ENCODE data around the gene MYO19.
"Not testable (repeated sequence)": the region's sequence is repeated elsewhere in the genome, so short reads cannot be mapped to it uniquely, and the experiment has no call there.

Gene MYO19

DNA sequence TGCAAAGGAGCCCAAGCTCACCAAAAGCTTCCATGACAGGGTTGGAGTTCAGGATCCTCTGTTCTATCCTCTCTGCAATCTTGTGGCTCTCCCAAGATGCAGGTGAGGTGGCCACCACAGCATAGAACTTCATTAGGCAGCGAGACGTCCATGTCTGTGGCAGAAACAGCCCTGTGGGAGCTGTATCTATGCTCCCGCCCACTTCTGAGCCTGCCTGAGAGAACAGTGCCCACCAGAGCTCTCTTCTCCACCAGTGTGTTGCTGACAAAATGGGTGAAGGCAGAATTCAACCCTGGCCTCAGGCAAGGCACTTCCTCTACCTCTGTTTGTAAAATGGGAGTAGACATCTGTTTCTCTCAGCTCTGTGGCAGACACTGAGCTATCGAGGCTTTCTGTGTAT lies 18.8 kb downstream of the MYO19 start:
- TF ChIP-seq, protein P1, sequence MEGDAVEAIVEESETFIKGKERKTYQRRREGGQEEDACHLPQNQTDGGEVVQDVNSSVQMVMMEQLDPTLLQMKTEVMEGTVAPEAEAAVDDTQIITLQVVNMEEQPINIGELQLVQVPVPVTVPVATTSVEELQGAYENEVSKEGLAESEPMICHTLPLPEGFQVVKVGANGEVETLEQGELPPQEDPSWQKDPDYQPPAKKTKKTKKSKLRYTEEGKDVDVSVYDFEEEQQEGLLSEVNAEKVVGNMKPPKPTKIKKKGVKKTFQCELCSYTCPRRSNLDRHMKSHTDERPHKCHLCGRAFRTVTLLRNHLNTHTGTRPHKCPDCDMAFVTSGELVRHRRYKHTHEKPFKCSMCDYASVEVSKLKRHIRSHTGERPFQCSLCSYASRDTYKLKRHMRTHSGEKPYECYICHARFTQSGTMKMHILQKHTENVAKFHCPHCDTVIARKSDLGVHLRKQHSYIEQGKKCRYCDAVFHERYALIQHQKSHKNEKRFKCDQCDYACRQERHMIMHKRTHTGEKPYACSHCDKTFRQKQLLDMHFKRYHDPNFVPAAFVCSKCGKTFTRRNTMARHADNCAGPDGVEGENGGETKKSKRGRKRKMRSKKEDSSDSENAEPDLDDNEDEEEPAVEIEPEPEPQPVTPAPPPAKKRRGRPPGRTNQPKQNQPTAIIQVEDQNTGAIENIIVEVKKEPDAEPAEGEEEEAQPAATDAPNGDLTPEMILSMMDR (IDR thresholded peaks at IDR 0.05; ENCODE audit: low read depth, low read length, missing control alignments), result no peak
- no peak for DNase-seq (ENCODE audit: low read depth)
- H3K4me3 ChIP-seq (ENCODE audit: low read depth, low read length), result no peak overlapping the region

DNA sequence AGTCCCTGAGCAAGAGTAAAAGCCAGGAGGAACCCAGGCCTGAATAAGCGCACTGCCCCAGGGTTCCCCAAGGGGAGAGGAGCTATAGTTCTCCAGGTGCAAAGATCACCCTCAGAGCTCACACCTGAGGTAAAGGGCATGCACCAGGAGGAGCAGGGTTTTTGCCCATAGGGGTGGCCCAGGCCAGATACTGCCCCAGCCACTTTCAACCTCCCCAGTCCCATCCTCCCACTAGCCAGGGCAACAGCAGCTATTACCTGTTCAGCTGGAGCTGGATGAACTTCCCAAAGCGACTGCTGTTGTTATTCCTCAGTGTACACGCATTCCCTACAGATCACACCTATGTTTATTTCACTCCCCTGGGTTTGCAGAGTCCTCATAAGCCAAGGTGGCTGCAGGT lies 19.8 kb downstream of the MYO19 start:
- TF ChIP-seq, protein P1 (IDR thresholded peaks at IDR 0.05; ENCODE audit: low read depth, low read length, missing control alignments), result no peak
- no peak overlapping the region for H3K4me3 ChIP-seq (ENCODE audit: low read depth, low read length)
- DNase-seq (ENCODE audit: low read depth), result no peak

DNA sequence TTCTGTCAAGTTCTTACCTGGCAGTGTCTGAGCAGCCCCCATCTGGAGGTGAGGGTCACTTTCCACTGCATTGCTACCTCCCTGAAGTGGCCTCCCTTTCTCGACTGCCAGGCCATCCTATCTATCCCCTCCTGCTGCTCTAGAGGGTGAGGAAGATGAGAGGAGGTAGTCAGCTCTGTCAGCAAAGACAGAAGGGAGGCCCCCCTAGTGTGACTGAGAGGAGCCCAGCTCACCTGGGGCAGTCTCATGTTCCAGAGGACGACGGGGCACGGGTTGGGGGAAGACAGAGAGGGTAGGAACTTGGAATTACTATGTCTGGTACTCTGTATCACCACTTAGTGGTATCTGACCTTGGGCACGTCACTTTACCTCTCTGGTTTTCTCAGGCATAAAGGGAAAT lies 22.0 kb downstream of the MYO19 start:
- DNase-seq (ENCODE audit: low read depth), result no peak
- TF ChIP-seq, protein P1 (IDR thresholded peaks at IDR 0.05; ENCODE audit: low read depth, low read length, missing control alignments), result no peak
- H3K4me3 ChIP-seq (ENCODE audit: low read depth, low read length), result no peak overlapping the region

DNA sequence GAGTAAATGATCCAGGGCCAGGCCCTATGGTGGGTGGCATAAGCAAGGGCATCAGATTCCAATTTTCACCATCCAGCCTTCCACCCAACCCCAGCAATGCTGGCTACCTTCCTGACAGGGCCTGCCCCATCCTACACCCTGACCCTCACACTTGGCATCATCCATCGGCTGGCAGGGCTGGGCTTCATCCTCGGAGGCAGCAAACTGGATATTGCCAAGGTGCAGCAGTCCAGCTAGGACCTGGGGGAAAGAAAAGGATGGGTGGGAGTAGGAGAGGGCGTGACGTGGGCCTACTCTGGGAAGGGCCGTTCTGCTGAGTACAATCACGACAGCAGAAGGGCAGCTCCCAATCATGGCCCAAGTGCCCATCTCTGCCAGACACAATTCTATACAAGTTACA lies 23.5 kb downstream of the MYO19 start:
- TF ChIP-seq, protein P1 (IDR thresholded peaks at IDR 0.05; ENCODE audit: low read depth, low read length, missing control alignments), result no peak
- no peak for DNase-seq (ENCODE audit: low read depth)
- no peak overlapping the region for H3K4me3 ChIP-seq (ENCODE audit: low read depth, low read length)

DNA sequence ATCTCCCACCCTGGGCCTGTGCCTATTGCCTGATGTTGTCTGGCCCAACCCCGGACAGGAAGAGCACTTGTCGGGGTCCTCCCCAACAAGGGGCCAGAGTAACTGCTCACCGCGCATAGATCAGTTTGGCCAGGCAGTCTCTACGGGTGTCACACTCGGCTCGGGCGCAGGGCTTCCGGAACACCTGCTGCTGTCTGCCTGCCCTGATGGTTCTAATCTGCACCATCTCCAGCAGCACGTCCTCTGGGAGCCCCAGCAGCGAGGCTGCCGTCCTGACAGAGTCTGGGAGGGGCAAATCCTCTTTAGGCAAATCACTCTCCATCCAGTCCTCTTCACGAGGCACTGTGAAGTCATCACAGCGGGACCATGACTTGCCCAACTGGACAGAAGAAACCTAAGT lies 24.0 kb downstream of the MYO19 start:
- TF ChIP-seq, protein P1 (IDR thresholded peaks at IDR 0.05; ENCODE audit: low read depth, low read length, missing control alignments), result no peak
- no peak for DNase-seq (ENCODE audit: low read depth)
- no peak overlapping the region for H3K4me3 ChIP-seq (ENCODE audit: low read depth, low read length)

DNA sequence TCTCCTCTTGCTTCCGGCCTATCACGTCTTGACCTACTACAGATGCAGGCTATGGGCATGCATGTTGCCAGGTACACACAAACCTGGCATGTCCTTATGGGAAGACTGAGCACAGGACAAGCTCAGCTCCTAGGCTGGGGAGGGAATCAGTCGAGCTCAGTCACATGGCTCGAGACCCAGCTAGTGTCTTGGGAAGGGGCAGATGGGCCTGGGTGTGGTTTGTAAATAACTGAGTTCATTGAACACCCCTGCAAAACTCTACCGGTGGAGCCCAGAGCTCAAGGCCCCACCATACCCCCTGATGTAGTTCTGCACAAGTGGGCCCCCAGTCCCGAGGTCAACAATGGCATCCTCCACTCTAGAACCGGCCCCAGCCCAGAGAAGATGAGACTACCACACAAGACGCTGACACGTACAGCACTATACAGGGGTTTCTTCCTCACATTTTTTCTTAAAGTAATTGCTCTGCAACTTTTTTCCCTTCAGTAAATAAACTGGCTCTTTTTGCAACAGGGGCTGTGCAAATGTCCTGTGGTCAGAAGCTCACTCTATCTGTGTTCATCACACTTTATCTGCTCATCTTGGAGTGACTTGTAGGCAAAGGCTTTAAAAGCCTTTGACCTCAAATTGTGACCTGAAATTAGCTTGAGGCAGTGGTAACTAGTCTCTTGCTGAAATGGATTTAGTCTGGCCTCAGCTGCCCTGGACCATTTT lies 25.2 kb downstream of the MYO19 start:
- DNase-seq (ENCODE audit: low read depth), result no peak
- TF ChIP-seq, protein P1 (IDR thresholded peaks at IDR 0.05; ENCODE audit: low read depth, low read length, missing control alignments), result no peak
- no peak overlapping the region for H3K4me3 ChIP-seq (ENCODE audit: low read depth, low read length)

DNA sequence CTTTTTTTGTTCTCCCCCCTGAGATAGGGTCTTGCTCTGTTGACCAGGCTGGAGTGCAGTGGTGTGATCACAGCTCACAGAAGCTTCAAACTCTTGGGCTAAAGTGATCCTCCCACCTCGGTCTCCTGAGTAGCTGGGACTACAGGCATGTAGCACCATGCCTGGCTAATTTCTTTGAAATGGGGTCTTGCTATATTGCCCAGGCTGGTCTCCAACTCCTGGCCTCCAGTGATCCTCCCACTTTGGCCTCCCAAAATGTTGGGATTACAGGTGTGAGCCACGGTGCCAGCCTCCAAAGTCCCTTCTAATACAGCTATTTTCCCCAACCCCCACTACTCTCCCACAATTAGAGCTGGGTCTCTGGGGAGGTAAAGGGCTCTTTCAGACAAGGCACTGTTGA lies 26.2 kb downstream of the MYO19 start:
- not testable (repeated sequence) for DNase-seq (ENCODE audit: low read depth); H3K4me3 ChIP-seq (ENCODE audit: low read depth, low read length)
